SK-N-SH (cell line): ENCODE measurements around the gene SC5D. TPM values are rescaled to one million over a fixed set of nuclear protein-coding genes. Genes with fewer than 3 reads are reported as not detected.

Source experiments
- CTCF ChIA-PET: fragments of 300-600, 350-600 bp; formaldehyde crosslinking; extraction: SDS; loops from one replicate; lab custom pipeline; 2021; lab: Yijun Ruan, JAX
- POLR2A ChIA-PET: fragments of 350-600 bp; sonication (Branson Sonifier 250); formaldehyde crosslinking; extraction: SDS; loops from one replicate; lab custom pipeline; 2020; ENCODE audit warnings: antibody characterized with exemption, inconsistent platforms; lab: Yijun Ruan, JAX
- DNase-seq: peaks from one replicate; pipeline ENCODE4 v3.0.0; 2012
- H2AFZ ChIP-seq: fragments of 200-600 bp; sonication (generic); 2 replicates; pipeline ENCODE4 v1.8.1; 2016; ENCODE audit warnings: antibody characterized with exemption, mild to moderate bottlenecking, low read depth
- H3F3A ChIP-seq: fragments of 200-600 bp; sonication (generic); replicated peaks from 2 replicates; pipeline ENCODE3; 2016; ENCODE audit warnings: antibody characterized with exemption, mild to moderate bottlenecking; ENCODE audit not compliant: insufficient read depth
- H3K27ac ChIP-seq, 2 experiments: fragments of 200-500 bp in 1 of 2; fragments of 200-600 bp in 1 of 2; sonication (Bioruptor generic) in 1 of 2; sonication (generic), shearing (Covaris generic) in 1 of 2; 2 replicates each; pipeline versions ENCODE4 v1.5.1 to v1.6.1; 2014 to 2016; ENCODE audit warnings: low read depth in 2 of 2, inconsistent platforms in 1 of 2, low read length in 1 of 2, mild to moderate bottlenecking in 1 of 2, mixed read lengths in 1 of 2
- H3K27me3 ChIP-seq: fragments of 200-600 bp; sonication (generic), shearing (Covaris generic); 2 replicates; pipeline ENCODE4 v1.6.1; 2016; ENCODE audit warnings: mixed run types; ENCODE audit not compliant: insufficient read depth
- H3K36me3 ChIP-seq, 2 experiments: fragments of 200-500 bp in 1 of 2; fragments of 200-600 bp in 1 of 2; sonication (Bioruptor generic) in 1 of 2; sonication (generic) in 1 of 2; replicated peaks in 1 of 2; 2 replicates each; pipeline versions ENCODE3 to v1.5.1; 2014 to 2016; ENCODE audit warnings: low read length in 1 of 2, mild to moderate bottlenecking in 1 of 2; ENCODE audit not compliant: insufficient read depth in 2 of 2, control insufficient read depth in 1 of 2
- H3K4me1 ChIP-seq, 2 experiments: fragments of 200-500 bp in 1 of 2; fragments of 200-600 bp in 1 of 2; sonication (Bioruptor generic) in 1 of 2; sonication (generic), shearing (Covaris generic) in 1 of 2; 2 replicates each; pipeline versions ENCODE4 v1.5.1 to v1.6.1; 2014 to 2016; ENCODE audit warnings: low read depth in 1 of 2, low read length in 1 of 2, mixed run types in 1 of 2; ENCODE audit not compliant: insufficient read depth in 2 of 2, control insufficient read depth in 1 of 2
- H3K4me2 ChIP-seq: fragments of 200-600 bp; sonication (generic), shearing (Covaris generic); 2 replicates; pipeline ENCODE4 v1.6.1; 2017; ENCODE audit warnings: mixed run types
- H3K4me3 ChIP-seq, 2 experiments: fragments of 200-500 bp in 1 of 2; fragments of 200-600 bp in 1 of 2; sonication (Bioruptor generic) in 1 of 2; sonication (generic), shearing (Covaris generic) in 1 of 2; 2 replicates each; pipeline versions ENCODE4 v1.5.1 to v1.8.1; 2014 to 2016; ENCODE audit warnings: low read depth in 2 of 2, inconsistent platforms in 1 of 2, low read length in 1 of 2, mild to moderate bottlenecking in 1 of 2, mixed read lengths in 1 of 2, moderate library complexity in 1 of 2
- H3K79me2 ChIP-seq: fragments of 200-600 bp; sonication (generic); 2 replicates; pipeline ENCODE4 v1.8.1; 2017; ENCODE audit warnings: mild to moderate bottlenecking; ENCODE audit not compliant: insufficient read depth
- H3K9ac ChIP-seq: fragments of 200-600 bp; sonication (generic); 2 replicates; pipeline ENCODE4 v1.6.1; 2017; ENCODE audit warnings: mixed run types
- H3K9me2 ChIP-seq: fragments of 200-600 bp; sonication (generic); 2 replicates; pipeline ENCODE4 v1.6.1; 2017; ENCODE audit warnings: mixed run types
- H3K9me3 ChIP-seq: fragments of 200-600 bp; sonication (generic); 2 replicates; pipeline ENCODE4 v1.6.1; 2017; ENCODE audit warnings: mixed run types, mild to moderate bottlenecking, moderate library complexity
- H4K20me1 ChIP-seq: fragments of 200-600 bp; sonication (generic); 2 replicates; pipeline ENCODE4 v1.6.1; 2017; ENCODE audit warnings: mild to moderate bottlenecking, mixed run types; ENCODE audit not compliant: insufficient read depth
- RFX5 ChIP-seq: IDR thresholded peaks from 2 replicates; pipeline ENCODE4 v1.6.1; 2012; ENCODE audit warnings: mild to moderate bottlenecking, improper control_type of control experiment, low read length
- SMC3 ChIP-seq: IDR thresholded peaks from 2 replicates; pipeline ENCODE4 v1.6.1; 2012; ENCODE audit warnings: low read depth, low read length, improper control_type of control experiment
- WGBS: methylation state at CpG from one replicate; pipeline ENCODE4 v1.1.6; 2017; ENCODE audit warnings: low lambda C conversion rate; 5-methylcytosine and 5-hydroxymethylcytosine counted together
- polyA plus RNA-seq, 3 experiments: library from polyadenylated mRNA; depleted of rRNA; stranded (reverse); fragments of >200 nt; gene quantifications; 2 replicates each; pipeline ENCODE4 v1.2.3, GENCODE V29; 2012
- TF ChIP-seq, protein P1 (sequence below): IDR thresholded peaks from 2 replicates; pipeline ENCODE4 v1.4.0; 2012; ENCODE audit warnings: low read depth, borderline replicate concordance
- TF ChIP-seq, protein P2 (sequence below): fragments of 150-350 bp; IDR thresholded peaks from 2 replicates; pipeline ENCODE4 v1.6.1; 2016; ENCODE audit warnings: mild to moderate bottlenecking, low read depth, low read length

SC5D gene
- polyA plus RNA-seq, 1 of the 3 experiments (the other 2 are of a cell fraction), result 8.9 TPM

DNA sequence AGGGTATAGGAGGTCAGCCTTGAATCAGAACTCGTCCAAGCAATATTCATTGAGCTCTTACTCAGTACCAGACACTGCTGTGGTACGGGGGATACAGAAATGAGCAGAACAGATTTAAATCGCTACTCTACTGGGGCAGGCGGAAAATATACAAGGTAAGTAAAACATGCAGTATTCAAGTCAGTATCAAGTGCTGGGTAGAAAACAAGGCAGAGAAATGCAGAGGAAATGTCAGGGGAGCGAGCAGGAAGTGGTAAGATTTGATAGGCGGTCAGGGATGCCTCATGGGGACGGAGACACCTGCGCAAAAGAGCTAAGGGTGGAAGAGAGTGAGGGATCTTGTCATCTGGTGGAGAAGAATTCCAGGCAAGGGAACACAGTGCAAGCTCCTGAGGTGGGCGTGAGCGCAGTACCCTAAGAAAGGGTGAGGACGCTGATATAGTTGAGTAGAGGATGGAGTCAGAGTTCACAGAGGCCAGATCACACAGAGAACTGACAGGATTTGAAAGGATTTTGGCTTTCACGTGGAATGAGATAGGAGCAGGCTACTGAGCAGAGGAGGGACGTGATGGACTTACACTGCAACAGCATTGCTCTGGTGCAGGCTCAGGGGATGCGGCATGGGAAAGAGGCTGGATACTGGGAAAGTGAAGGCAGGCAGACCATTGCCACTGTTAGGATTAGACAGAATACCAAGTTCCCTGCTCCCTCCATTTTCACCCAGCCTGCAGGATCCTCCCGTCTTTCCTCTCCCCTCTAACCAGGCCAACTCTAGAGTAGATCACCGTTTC, 35.8 kb downstream of the SC5D start (continued):
- TF ChIP-seq, protein P1, sequence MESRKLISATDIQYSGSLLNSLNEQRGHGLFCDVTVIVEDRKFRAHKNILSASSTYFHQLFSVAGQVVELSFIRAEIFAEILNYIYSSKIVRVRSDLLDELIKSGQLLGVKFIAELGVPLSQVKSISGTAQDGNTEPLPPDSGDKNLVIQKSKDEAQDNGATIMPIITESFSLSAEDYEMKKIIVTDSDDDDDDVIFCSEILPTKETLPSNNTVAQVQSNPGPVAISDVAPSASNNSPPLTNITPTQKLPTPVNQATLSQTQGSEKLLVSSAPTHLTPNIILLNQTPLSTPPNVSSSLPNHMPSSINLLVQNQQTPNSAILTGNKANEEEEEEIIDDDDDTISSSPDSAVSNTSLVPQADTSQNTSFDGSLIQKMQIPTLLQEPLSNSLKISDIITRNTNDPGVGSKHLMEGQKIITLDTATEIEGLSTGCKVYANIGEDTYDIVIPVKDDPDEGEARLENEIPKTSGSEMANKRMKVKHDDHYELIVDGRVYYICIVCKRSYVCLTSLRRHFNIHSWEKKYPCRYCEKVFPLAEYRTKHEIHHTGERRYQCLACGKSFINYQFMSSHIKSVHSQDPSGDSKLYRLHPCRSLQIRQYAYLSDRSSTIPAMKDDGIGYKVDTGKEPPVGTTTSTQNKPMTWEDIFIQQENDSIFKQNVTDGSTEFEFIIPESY, result no peak
- TF ChIP-seq SMC3, result no peak

DNA sequence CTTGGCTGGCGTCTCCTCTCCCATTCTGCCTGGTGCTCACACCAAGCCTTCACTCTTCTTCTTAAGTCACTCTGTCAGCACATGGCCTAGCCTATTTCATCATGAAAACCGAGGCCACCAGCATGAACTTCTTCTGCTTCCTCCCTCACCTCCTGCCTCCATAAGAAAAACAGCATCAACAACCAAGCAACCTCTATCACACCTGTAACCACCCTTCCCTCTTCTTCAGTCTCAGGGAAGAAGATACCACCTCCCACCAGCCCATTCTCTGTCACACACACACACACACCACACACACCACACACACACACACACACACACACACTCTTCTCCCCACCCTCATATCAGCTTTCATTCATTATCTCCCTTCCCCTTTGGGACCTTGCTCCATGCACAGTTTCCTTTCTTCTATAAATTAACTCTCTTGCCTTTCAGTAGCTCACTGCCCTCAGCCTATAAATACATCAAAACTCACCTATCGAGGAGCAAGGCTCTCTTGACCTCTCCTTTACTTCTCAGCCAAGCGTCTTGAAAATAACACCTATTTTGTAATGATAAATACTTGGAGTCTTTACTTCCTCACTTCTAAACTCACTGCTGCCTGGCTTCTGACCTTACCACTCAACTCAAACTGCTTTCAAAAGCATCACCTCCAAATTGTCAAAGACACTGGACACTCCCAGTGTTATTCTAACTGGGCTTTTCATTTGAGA, 36.6 kb downstream of the SC5D start:
- CTCF ChIA-PET, result no interaction called here
- WGBS, result 57% methylated on average over 4 of the region's 4 CpGs
- TF ChIP-seq RFX5, result no peak

DNA sequence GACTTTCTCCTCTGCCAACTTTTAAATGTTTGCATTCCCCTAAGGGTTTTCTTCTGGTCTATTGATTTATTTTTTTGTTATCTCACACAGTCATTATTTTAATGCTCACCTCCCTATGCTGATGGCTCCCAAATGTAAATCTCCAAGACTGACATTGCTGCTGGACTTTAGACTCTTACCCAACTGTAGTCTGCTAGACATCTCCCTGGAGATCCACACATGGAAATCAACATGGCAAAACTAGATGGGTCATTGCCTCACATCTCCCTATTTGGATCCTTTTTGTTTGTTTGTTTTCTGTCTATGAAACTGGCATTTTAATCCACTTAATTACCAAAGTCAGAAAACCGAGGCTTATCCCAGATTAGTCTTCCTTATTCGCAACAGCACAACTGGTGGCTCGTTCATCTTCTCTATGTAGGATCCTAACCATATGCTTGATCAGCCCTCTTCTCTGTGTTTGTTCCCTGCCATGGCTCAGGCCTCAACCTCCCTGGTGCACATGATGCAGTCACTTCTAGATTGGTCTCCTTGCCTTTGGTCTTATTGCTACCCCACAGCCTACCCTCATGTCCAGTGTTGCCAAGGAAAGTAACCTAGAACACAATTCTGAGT, 37.3 kb downstream of the SC5D start:
- no peak overlapping the region for H3K27ac ChIP-seq
- no peak for DNase-seq
- no peaks in the 10 kb centered on the region for H3F3A ChIP-seq
- no peaks in the 10 kb centered on the region for H3K36me3 ChIP-seq
- no peaks in the 10 kb centered on the region for H4K20me1 ChIP-seq
- no peaks in the 10 kb centered on the region for H3K79me2 ChIP-seq
- H3K9me3 ChIP-seq, result no peaks in the 10 kb centered on the region
- H3K4me1 ChIP-seq, result no peaks in the 10 kb centered on the region
- H3K27me3 ChIP-seq, result no peaks in the 10 kb centered on the region; the same call in 1 of the 2 replicates
- no peak overlapping the region for H3K4me2 ChIP-seq
- TF ChIP-seq, protein P2, sequence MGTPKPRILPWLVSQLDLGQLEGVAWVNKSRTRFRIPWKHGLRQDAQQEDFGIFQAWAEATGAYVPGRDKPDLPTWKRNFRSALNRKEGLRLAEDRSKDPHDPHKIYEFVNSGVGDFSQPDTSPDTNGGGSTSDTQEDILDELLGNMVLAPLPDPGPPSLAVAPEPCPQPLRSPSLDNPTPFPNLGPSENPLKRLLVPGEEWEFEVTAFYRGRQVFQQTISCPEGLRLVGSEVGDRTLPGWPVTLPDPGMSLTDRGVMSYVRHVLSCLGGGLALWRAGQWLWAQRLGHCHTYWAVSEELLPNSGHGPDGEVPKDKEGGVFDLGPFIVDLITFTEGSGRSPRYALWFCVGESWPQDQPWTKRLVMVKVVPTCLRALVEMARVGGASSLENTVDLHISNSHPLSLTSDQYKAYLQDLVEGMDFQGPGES, result no peak
- no peak overlapping the region for H2AFZ ChIP-seq
- no peak overlapping the region for H3K4me3 ChIP-seq
- CTCF ChIA-PET, result no interaction called here
- H3K9ac ChIP-seq, result no peak overlapping the region
- 54% methylated on average over 3 of the region's 3 CpGs for WGBS
- POLR2A ChIA-PET, result no interaction called here
- H3K9me2 ChIP-seq, result no peaks in the 10 kb centered on the region

More for the DNA sequence above, 36.6 kb downstream of the SC5D start:
- H3K4me1 ChIP-seq, result no peaks in the 10 kb centered on the region
- no peak overlapping the region for H2AFZ ChIP-seq
- no peak overlapping the region for H3K4me2 ChIP-seq
- DNase-seq, result no peak
- no peak overlapping the region for H3K4me3 ChIP-seq
- H3F3A ChIP-seq, result no peaks in the 10 kb centered on the region
- H3K79me2 ChIP-seq, result no peaks in the 10 kb centered on the region
- no peak overlapping the region for H3K9ac ChIP-seq
- no peaks in the 10 kb centered on the region for H3K9me3 ChIP-seq
- no peak overlapping the region for H3K27ac ChIP-seq
- POLR2A ChIA-PET, result no interaction called here
- no peaks in the 10 kb centered on the region; the same call in 1 of the 2 replicates for H3K27me3 ChIP-seq
- no peaks in the 10 kb centered on the region for H3K36me3 ChIP-seq
- no peaks in the 10 kb centered on the region for H3K9me2 ChIP-seq
- no peaks in the 10 kb centered on the region for H4K20me1 ChIP-seq
